ENCODE data around the gene ARPC4. TPM values are rescaled to one million over a fixed set of nuclear protein-coding genes. Genes with fewer than 3 reads are reported as not detected.

The ARPC4 gene
- total RNA-seq, 1 donor from 2014 or later = 317 TPM

GRCh38 chr3:9791127-9791526 lies 1.8 kb upstream of the ARPC4 start:
- DNase-seq (ENCODE audit: low read depth in 2 of 2) = no peak

DNA sequence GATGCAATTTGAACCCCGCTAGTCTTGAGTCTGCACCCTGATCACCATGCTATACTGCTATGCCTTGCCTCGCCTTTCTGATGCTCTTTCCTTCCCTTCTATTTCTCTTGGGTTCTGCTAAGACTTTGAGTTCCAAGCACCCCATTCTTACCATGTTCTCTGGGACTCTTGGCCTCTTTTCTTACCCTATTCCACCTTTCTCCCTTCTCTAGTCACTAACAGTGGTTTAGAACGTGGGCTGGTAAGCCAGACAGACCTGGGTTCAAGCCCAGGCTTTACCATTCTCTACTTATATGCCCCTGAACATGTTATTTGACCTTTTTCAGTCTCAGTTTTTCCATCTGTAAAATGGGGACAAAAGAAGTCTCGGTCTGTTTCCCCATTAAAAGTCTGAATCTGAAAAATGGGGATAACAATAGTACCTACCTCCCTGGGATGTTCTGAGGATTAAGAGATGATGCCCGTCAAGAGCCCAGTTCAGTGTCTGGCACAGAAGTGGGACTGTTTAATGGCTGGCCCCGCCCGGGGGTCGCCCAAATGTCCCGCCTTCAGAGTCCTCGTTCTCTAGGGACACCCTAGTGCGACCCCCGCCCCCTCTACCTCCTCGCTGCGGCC lies 985 bp upstream of the ARPC4 start:
- no peak for DNase-seq (ENCODE audit: low read depth in 2 of 2)

GRCh38 chr3:9793161-9793781 lies 389 bp downstream of the ARPC4 start:
- peak in 1 of 2 donors; percentile 63 for DNase-seq (ENCODE audit: low read depth in 2 of 2)

DNA sequence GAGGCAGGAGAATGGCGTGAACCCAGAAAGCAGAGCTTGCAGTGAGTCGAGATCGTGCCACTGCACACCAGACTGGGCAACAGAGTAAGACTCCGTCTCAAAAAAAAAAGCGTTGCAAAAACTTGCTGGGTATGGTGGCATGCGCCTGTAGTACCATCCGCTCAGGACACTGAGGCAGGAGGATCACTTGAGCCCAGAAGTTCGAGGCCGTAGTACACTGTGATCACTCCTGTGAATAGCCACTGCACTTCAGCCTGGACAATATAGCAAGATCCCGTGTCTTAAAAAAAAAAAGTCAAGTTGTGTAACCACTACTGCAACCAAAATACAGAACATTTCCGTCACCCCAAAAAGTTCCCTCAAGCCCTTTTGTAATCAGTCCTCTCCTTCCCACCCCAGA lies 1.5 kb downstream of the ARPC4 start:
- no peak for DNase-seq (ENCODE audit: low read depth in 2 of 2)

GRCh38 chr3:9795207-9795606 lies 2.3 kb downstream of the ARPC4 start:
- DNase-seq (ENCODE audit: low read depth in 2 of 2) = no peak

GRCh38 chr3:9797196-9797945 lies 4.5 kb downstream of the ARPC4 start:
- DNase-seq (ENCODE audit: low read depth in 2 of 2) = no peak

DNA sequence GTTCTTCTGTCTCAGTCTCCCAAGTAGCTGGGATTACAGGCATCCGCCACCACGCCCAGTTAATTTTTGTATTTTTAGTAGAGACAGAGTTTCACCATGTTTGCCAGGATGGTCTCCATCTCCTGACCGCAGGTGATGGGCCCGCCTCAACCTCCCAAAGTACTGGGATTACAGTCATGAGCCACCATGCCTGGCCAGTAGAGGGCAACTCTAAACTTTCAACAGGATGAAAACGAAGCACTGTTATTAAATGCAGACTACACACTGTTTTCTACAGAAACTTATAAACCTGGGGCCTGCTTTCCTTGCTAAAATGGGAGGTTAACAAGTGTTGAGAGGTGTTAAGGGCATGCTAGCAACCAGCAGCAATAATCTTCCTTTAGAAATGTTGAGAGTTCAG lies 7.6 kb downstream of the ARPC4 start:
- no peak for DNase-seq (ENCODE audit: low read depth in 2 of 2)

DNA sequence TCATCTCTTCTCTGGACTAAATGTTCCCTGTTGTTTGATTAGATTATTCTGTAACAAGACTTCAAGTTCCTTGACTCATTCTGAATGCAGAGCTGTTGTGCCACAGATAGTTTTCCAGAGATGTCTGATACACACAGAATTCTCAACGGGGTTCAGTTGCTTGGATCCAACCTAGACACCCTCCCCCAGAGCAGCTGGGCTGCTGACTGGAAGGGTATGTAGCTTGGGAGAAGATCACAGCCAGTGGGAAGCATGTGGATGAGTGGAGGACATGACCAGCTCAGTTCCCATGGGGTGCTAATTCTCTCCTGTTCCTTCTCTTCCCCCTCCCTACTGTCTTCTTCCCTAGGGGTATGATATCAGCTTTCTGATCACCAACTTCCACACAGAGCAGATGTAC lies 10.6 kb downstream of the ARPC4 start:
- DNase-seq (ENCODE audit: low read depth in 2 of 2) = no peak

GRCh38 chr3:9804996-9805395 lies 12.1 kb downstream of the ARPC4 start:
- DNase-seq (ENCODE audit: low read depth in 2 of 2) = no peak

GRCh38 chr3:9806137-9806536 lies 13.3 kb downstream of the ARPC4 start:
- DNase-seq (ENCODE audit: low read depth in 2 of 2) = no peak

GRCh38 chr3:9806688-9807589 lies 14.1 kb downstream of the ARPC4 start:
- no peak for DNase-seq (ENCODE audit: low read depth in 2 of 2)

GRCh38 chr3:9807981-9808344 lies 15.1 kb downstream of the ARPC4 start:
- DNase-seq (ENCODE audit: low read depth in 2 of 2) = no peak

- peak in 1 of 2 donors; percentile 48 for DNase-seq (ENCODE audit: low read depth in 2 of 2)
These were observed 15.6 kb downstream of the ARPC4 start for GRCh38 chr3:9808345-9809037.

DNA sequence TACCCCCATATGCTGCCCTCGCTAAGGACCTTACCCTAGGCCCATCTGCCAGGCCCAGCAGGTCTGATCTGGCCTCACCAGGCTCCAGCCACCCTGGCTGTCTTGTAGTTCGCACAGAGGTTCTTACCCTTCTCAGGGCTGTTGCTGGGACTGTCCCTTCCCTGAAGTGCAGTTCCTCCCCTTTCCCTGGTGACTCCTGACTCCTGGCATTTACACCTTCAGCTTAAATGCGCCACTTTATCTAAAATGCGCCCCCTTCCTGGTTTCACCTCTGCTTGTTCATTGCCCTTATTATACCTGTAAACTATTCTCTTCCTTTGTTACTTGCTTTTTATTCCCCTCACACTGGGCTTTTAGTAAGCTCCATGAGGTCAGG lies 16.3 kb downstream of the ARPC4 start:
- no peak for DNase-seq (ENCODE audit: low read depth in 2 of 2)

DNA sequence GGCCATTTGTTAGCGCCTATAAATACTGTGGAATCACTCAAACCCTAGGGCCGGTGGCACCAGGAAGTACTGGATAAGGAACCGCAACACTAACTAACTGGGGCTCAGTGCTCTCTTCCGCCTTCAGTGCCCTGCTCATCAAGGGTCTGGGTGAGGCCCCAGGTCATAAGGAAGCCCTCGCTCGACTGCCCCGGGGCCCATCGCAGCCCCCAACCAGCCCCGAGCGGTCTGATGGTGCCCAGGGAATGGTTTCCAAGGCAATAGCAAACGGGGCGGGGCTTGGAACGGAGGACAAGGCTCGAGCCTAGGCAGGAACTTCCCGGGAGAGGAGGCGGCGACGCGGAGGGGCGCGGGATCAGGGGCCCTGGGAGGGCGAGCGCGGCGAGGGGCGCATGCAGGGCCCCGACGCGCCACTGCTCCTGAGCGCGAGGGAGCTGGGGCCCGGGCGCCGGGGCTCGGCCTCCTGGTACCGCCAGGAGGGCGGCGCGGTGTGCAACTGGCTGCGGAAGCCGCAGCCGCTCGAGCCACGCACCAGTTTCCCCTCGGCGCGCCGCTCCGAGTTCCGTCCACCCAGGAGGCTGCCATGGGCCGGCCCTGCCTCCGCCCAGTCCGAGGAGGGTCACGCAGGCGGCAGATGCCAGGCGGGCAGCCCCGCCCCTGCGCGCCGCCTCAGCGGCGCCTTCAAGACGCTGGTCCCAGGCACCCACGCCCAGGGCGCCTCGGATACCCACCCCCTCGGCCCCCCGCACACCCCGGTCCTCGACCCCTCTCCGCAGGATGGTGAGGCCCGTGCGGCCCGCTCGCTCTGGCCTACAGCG lies 16.9 kb downstream of the ARPC4 start, which contains the start of gene TTLL3:
Gene TTLL3 (plus strand): TSS at position 648 of the 818 bp plus-strand sequence. CDS start 400 bp downstream, outside the sequence.
- DNase-seq (ENCODE audit: low read depth in 2 of 2) = peak in 1 of 2 donors; percentile 66

- DNase-seq (ENCODE audit: low read depth in 2 of 2) = no peak
These were observed 17.5 kb downstream of the ARPC4 start for GRCh38 chr3:9810433-9810770.

DNA sequence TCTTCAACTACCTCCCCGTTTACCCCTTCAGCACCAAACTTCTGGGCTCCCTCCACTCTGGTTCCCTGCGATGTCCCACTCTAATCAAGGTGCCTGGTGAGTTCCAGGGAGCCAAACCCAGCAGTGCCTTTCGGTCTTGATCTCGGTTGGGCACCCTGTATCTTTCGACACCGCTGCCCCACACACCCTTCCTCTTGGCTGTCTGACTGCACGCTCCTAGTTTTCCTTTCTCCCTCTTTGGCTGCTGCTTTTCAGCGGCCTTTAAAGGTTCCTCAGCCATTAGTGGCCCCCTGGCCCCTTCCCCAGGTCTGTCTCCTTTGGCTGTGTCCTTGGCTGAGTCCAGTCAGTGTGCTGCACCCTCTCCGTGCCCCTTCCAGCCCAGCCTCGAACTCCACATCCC lies 18.0 kb downstream of the ARPC4 start:
- DNase-seq (ENCODE audit: low read depth in 2 of 2) = no peak

- no peak for DNase-seq (ENCODE audit: low read depth in 2 of 2)
These were observed 20.1 kb downstream of the ARPC4 start for GRCh38 chr3:9812870-9813483.

- DNase-seq (ENCODE audit: low read depth in 2 of 2) = no peak
These were observed 23.1 kb downstream of the ARPC4 start for GRCh38 chr3:9815986-9816385.

DNA sequence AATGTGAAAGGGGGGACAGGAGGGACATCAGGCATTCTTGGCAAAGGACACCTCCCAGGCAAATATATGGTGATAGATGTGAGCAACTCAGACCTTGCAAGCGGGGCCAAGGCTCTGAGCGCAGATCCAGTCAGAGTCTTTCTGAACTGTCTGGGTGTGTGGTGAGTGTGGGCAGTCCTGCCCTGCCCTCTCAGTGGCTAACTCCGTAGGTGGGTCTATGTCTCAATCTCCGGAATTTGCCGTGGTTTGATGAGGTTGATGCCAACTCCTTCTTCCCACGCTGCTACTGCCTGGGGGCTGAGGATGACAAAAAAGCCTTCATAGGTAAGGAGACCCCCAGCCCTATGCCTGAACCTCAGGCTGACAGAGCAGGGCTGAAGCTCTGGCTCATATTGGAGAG lies 24.6 kb downstream of the ARPC4 start:
- no peak for DNase-seq (ENCODE audit: low read depth in 2 of 2)

All from dermis microvascular lymphatic vessel endothelial cell (primary cell).